GM12878 (cell line): ENCODE data around the gene CTNNAL1. TPM values are rescaled to one million over a fixed set of nuclear protein-coding genes. Genes with fewer than 3 reads are reported as not detected.
A peak's percentile ranks its signal among the peaks of the same experiment; 100 is the strongest.

Source experiments
- microRNA counts: library from miRNA; unstranded; fragments of <30 nt; microRNA quantifications from one replicate; lab custom pipeline; 2016
- microRNA-seq: library from miRNA; unstranded; fragments of <30 nt; microRNA quantifications from one replicate; pipeline ENCODE4, GENCODE V29; 2018
- polyA plus RNA-seq, 11 experiments: library from polyadenylated mRNA; depleted of rRNA in 4 of 11; unstranded in 6 of 11; stranded (reverse) in 5 of 11; fragments of >200 nt; fragmentation: Nextera tagmentation in 4 of 11; fragmentation: Illumina TruSeq in 1 of 11; extraction: Ambion mirVana in 4 of 11; extraction: Trizol in 1 of 11; gene quantifications; 1 replicate in 1 of 11; 2 replicates in 10 of 11; pipeline versions ENCODE4 v1.2.1 to v1.2.3, GENCODE V29; 2011 to 2016; ENCODE audit warnings: inconsistent platforms in 2 of 11, missing spikeins in 2 of 11, low read depth in 1 of 11
- small RNA-seq: library from RNA; depleted of rRNA; stranded (forward); fragments of <200 nt; gene quantifications from one replicate; pipeline ENCODE3, GENCODE V24; 2014
- total RNA-seq, 4 experiments: library from RNA; depleted of rRNA in 3 of 4; stranded (reverse); fragments of >200 nt in 3 of 4; fragmentation: Illumina TruSeq in 1 of 4; extraction: Trizol in 1 of 4; gene quantifications; 2 replicates each; pipeline versions ENCODE4 v1.2.1 to v1.2.3, GENCODE V29; 2013 to 2021

Gene CTNNAL1
- total and polyA plus RNA-seq, 10 of the 15 experiments (the other 5 are each of a cell fraction or from before 2014, with no cell fraction given): 16.3 to 82.5 (median 45.2) TPM

MicroRNA genes within 50 kb of the gene (microRNA counts, 767-probe panel; counts per million panel counts)
- 4,074 counts per million, percentile 95 among the panel's probes with 10 or more counts for microRNA hsa-miR-32-5p (lab: Ali Mortazavi, UCI)

Small RNA genes within 50 kb of the gene (microRNA-seq; reads per million reads assigned to microRNA genes)
- gene MIR32: 1,103 reads per million, percentile 90 among the genes with 10 or more reads in this experiment

Small RNA genes within 50 kb of the gene (small RNA-seq; reads per million reads assigned to genes)
- 25.7 reads per million, percentile 98 among the genes with 10 or more reads in this experiment for gene MIR32
- not detected for gene RF00019

Other genes with a start within 250 kb of the CTNNAL1 start
- not detected in 2 replicates for gene ACTL7B, start 157.5 kb downstream of the CTNNAL1 start, total RNA-seq (2014; rRNA removed)
- gene ACTL7B, start 157.5 kb downstream of the CTNNAL1 start, total RNA-seq (2014; rRNA removed; fragmentation: Illumina TruSeq; extraction: Trizol): not detected in 2 replicates
- not detected in 2 replicates for gene ACTL7B, start 157.5 kb downstream of the CTNNAL1 start, total RNA-seq (2021)
- gene ACTL7B, start 157.5 kb downstream of the CTNNAL1 start, polyA plus RNA-seq (2011; rRNA removed): not detected in 2 replicates
- gene ACTL7B, start 157.5 kb downstream of the CTNNAL1 start, polyA plus RNA-seq (2014; fragmentation: Illumina TruSeq; extraction: Trizol): not detected in 2 replicates
- not detected for gene ACTL7B, start 157.5 kb downstream of the CTNNAL1 start, polyA plus RNA-seq (2014; fragmentation: Nextera tagmentation; extraction: Ambion mirVana)
- gene ACTL7B, start 157.5 kb downstream of the CTNNAL1 start, polyA plus RNA-seq (2014; rRNA removed): not detected in 2 replicates
- gene ACTL7B, start 157.5 kb downstream of the CTNNAL1 start, polyA plus RNA-seq (2016; fragmentation: Nextera tagmentation; extraction: Ambion mirVana): not detected
- gene ACTL7A, start 151.2 kb downstream of the CTNNAL1 start, total RNA-seq (2014; rRNA removed): 0.05 TPM in 1 of 2 replicates, not detected in the other
- not detected in 2 replicates for gene ACTL7A, start 151.2 kb downstream of the CTNNAL1 start, total RNA-seq (2014; rRNA removed; fragmentation: Illumina TruSeq; extraction: Trizol)
- not detected in 2 replicates for gene ACTL7A, start 151.2 kb downstream of the CTNNAL1 start, total RNA-seq (2021)
- not detected in 2 replicates for gene ACTL7A, start 151.2 kb downstream of the CTNNAL1 start, polyA plus RNA-seq (2011; rRNA removed)
- gene ACTL7A, start 151.2 kb downstream of the CTNNAL1 start, polyA plus RNA-seq (2014; fragmentation: Illumina TruSeq; extraction: Trizol): not detected in 2 replicates
- not detected for gene ACTL7A, start 151.2 kb downstream of the CTNNAL1 start, polyA plus RNA-seq (2014; fragmentation: Nextera tagmentation; extraction: Ambion mirVana)
- gene ACTL7A, start 151.2 kb downstream of the CTNNAL1 start, polyA plus RNA-seq (2014; rRNA removed): not detected in 2 replicates
- not detected for gene ACTL7A, start 151.2 kb downstream of the CTNNAL1 start, polyA plus RNA-seq (2016; fragmentation: Nextera tagmentation; extraction: Ambion mirVana)
- gene ELP1, start 79.4 kb downstream of the CTNNAL1 start, total RNA-seq (2014; rRNA removed): 24.7 and 34.1 TPM in 2 replicates
- 27.6 and 28.2 TPM in 2 replicates for gene ELP1, start 79.4 kb downstream of the CTNNAL1 start, total RNA-seq (2014; rRNA removed; fragmentation: Illumina TruSeq; extraction: Trizol)
- 20.1 and 20.7 TPM in 2 replicates for gene ELP1, start 79.4 kb downstream of the CTNNAL1 start, total RNA-seq (2021)
- gene ELP1, start 79.4 kb downstream of the CTNNAL1 start, polyA plus RNA-seq (2011; rRNA removed): 29.9 and 36.6 TPM in 2 replicates
- 29.6 and 30.7 TPM in 2 replicates for gene ELP1, start 79.4 kb downstream of the CTNNAL1 start, polyA plus RNA-seq (2014; fragmentation: Illumina TruSeq; extraction: Trizol)
- 10 to 100 TPM in 1 of 2 experiments, 1 to 10 TPM in 1; 9.7 to 14.4 TPM for gene ELP1, start 79.4 kb downstream of the CTNNAL1 start, polyA plus RNA-seq (2014; fragmentation: Nextera tagmentation; extraction: Ambion mirVana)
- gene ELP1, start 79.4 kb downstream of the CTNNAL1 start, polyA plus RNA-seq (2014; rRNA removed): 21.0 and 26.9 TPM in 2 replicates
- gene ELP1, start 79.4 kb downstream of the CTNNAL1 start, polyA plus RNA-seq (2016; fragmentation: Nextera tagmentation; extraction: Ambion mirVana): 10 to 100 TPM; 25.1 to 28.0 TPM
- gene ABITRAM, start 79.1 kb downstream of the CTNNAL1 start, total RNA-seq (2014; rRNA removed): 5.1 and 5.2 TPM in 2 replicates
- gene ABITRAM, start 79.1 kb downstream of the CTNNAL1 start, total RNA-seq (2014; rRNA removed; fragmentation: Illumina TruSeq; extraction: Trizol): 9.9 and 11.7 TPM in 2 replicates
- 7.7 and 7.8 TPM in 2 replicates for gene ABITRAM, start 79.1 kb downstream of the CTNNAL1 start, total RNA-seq (2021)
- 18.4 and 23.6 TPM in 2 replicates for gene ABITRAM, start 79.1 kb downstream of the CTNNAL1 start, polyA plus RNA-seq (2011; rRNA removed)
- 17.3 TPM in 2 replicates for gene ABITRAM, start 79.1 kb downstream of the CTNNAL1 start, polyA plus RNA-seq (2014; fragmentation: Illumina TruSeq; extraction: Trizol)
- gene ABITRAM, start 79.1 kb downstream of the CTNNAL1 start, polyA plus RNA-seq (2014; fragmentation: Nextera tagmentation; extraction: Ambion mirVana): 1 to 10 TPM; 8.5 to 8.8 TPM
- 8.3 and 9.5 TPM in 2 replicates for gene ABITRAM, start 79.1 kb downstream of the CTNNAL1 start, polyA plus RNA-seq (2014; rRNA removed)
- gene ABITRAM, start 79.1 kb downstream of the CTNNAL1 start, polyA plus RNA-seq (2016; fragmentation: Nextera tagmentation; extraction: Ambion mirVana): 10 to 100 TPM; 15.3 to 18.3 TPM
- 15.1 and 19.0 TPM in 2 replicates for gene TMEM245, start 106.4 kb upstream of the CTNNAL1 start, total RNA-seq (2014; rRNA removed)
- 21.5 and 23.0 TPM in 2 replicates for gene TMEM245, start 106.4 kb upstream of the CTNNAL1 start, total RNA-seq (2014; rRNA removed; fragmentation: Illumina TruSeq; extraction: Trizol)
- 19.2 and 20.0 TPM in 2 replicates for gene TMEM245, start 106.4 kb upstream of the CTNNAL1 start, total RNA-seq (2021)
- 36.1 and 39.5 TPM in 2 replicates for gene TMEM245, start 106.4 kb upstream of the CTNNAL1 start, polyA plus RNA-seq (2011; rRNA removed)
- 21.3 and 26.9 TPM in 2 replicates for gene TMEM245, start 106.4 kb upstream of the CTNNAL1 start, polyA plus RNA-seq (2014; fragmentation: Illumina TruSeq; extraction: Trizol)
- gene TMEM245, start 106.4 kb upstream of the CTNNAL1 start, polyA plus RNA-seq (2014; fragmentation: Nextera tagmentation; extraction: Ambion mirVana): 10 to 100 TPM in 1 of 2 experiments, 1 to 10 TPM in 1; 7.4 to 11.0 TPM
- gene TMEM245, start 106.4 kb upstream of the CTNNAL1 start, polyA plus RNA-seq (2014; rRNA removed): 11.8 and 14.9 TPM in 2 replicates
- gene TMEM245, start 106.4 kb upstream of the CTNNAL1 start, polyA plus RNA-seq (2016; fragmentation: Nextera tagmentation; extraction: Ambion mirVana): 10 to 100 TPM; 18.9 to 19.2 TPM
- under 0.01 TPM in 1 of 2 replicates, not detected in the other for gene FRRS1L, start 153.8 kb upstream of the CTNNAL1 start, total RNA-seq (2014; rRNA removed)
- gene FRRS1L, start 153.8 kb upstream of the CTNNAL1 start, total RNA-seq (2014; rRNA removed; fragmentation: Illumina TruSeq; extraction: Trizol): not detected in 2 replicates
- gene FRRS1L, start 153.8 kb upstream of the CTNNAL1 start, total RNA-seq (2021): not detected in 2 replicates
- gene FRRS1L, start 153.8 kb upstream of the CTNNAL1 start, polyA plus RNA-seq (2011; rRNA removed): not detected in 2 replicates
- not detected in 2 replicates for gene FRRS1L, start 153.8 kb upstream of the CTNNAL1 start, polyA plus RNA-seq (2014; fragmentation: Illumina TruSeq; extraction: Trizol)
- not detected for gene FRRS1L, start 153.8 kb upstream of the CTNNAL1 start, polyA plus RNA-seq (2014; fragmentation: Nextera tagmentation; extraction: Ambion mirVana)
- gene FRRS1L, start 153.8 kb upstream of the CTNNAL1 start, polyA plus RNA-seq (2014; rRNA removed): not detected in 2 replicates
- not detected for gene FRRS1L, start 153.8 kb upstream of the CTNNAL1 start, polyA plus RNA-seq (2016; fragmentation: Nextera tagmentation; extraction: Ambion mirVana)